Suppressor macrophage treated with lipopolysaccharide for 1 hour (primary cell): ENCODE data around the gene OARD1.
A peak's percentile ranks its signal among the peaks of the same experiment; 100 is the strongest.
"Not testable (repeated sequence)": the region's sequence is repeated elsewhere in the genome, so short reads cannot be mapped to it uniquely, and the experiment has no call there.

ENCODE experiments used
- DNase-seq, 3 donors: peaks; one replicate each; pipeline ENCODE4 v3.0.0-alpha.2; 2020 to 2022

OARD1 gene, protein sequence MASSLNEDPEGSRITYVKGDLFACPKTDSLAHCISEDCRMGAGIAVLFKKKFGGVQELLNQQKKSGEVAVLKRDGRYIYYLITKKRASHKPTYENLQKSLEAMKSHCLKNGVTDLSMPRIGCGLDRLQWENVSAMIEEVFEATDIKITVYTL

DNA sequence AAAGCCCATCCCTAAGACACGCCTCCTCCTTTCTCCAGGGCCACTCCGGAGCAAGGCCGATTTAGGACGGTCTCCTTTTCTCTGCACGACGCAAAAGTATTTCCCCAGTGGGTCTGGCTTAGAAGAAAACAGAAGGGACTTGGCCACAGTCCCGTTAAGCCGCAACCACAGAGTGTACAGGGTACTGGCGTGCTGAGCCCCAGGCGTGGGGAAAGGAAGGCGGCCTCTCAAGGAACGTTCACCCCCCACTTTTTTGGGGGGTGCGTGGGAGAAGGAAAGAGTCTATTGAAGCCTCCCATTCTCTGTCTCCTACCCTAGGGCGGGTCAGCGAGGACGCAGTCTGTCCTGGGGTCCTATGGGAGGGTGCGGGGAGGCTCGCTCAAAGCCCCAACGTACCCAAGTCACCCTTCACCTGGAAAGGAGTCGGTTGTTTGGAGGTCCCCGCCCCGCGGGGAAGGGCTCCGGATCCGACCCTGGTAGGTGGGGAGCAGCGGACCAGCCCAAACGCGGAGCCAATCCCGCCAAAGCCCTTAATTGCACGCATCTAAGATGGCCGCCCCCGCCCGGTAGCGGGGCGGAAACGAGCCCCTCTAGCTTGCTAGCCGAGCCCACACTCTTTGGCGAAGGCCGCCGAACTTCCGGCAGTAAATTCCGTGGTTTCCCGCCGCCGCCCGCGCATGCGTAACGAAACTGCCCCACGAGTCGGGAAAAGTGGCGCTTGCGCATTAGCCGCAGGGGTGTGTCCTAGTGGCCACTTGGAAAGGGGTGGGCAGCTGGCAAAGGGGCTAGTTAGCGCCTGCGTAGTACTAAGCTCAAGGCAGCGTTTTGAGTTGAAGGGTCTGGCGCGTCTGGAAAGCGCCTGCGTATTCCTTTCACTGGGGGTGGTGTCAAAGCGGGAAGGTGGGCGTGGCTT, at the start of gene OARD1:
TSS of gene OARD1 (minus strand) at position 434 of the 913 bp plus-strand sequence. CDS start 722 bp downstream, outside the sequence.
- DNase-seq, result peak; percentile 100

DNA sequence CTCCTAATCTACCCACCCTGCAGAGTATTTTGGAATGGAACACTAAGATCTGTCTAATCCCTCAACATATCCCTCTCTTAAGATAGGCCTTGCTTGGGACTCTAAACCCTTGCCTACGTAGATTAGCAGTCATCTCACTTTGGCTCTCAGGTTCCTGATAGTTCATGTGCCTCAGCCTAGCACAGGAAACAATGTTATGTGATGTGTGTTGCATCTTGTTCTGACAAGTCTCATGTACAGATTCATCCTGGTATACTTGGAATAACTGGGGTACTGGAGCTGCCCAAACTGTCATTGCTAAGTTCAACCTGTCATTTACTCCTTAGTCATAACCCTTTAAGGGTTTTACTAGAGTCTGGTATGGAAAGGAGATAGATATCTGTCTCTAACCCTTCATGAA, 47.9 kb upstream of the OARD1 start:
- DNase-seq, result no peak

DNA sequence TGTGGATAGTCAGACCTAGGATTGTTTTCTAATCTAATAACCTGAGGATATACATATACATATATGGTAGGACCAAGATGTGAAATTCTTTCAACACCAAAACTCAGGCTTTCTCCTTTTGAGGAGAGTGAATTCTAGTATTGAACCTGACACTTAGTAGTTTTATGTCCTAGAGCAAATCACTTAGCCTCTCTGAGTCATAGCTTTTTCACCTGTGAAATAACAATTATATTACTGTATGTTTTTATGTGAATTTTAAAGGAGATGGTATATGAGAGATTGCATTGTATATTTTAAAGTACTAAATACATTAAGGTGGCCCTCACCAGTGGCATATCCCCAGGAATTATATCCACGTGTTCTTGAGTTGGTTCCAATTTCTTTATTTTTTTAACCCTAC, 47.4 kb upstream of the OARD1 start:
- DNase-seq, result no peak

DNA sequence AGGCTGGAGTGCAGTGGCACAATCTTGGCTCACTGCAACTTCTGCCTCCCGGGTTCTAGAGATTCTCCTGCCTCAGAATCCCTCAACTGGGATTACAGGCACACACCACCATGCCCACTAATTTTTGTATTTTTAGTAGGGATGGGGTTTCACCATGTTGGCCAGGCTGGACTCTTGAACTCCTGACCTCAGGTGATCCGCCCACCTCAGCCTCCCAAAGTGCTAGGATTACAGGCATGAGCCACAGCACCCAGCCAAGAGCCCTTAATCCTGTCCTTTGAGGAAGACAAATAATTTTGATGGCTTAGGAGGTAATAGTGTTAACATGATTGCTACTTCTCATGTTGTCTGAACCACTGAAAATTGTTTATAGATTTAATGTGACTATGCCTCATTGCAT, 42.9 kb upstream of the OARD1 start:
- DNase-seq, result not testable (repeated sequence)

DNA sequence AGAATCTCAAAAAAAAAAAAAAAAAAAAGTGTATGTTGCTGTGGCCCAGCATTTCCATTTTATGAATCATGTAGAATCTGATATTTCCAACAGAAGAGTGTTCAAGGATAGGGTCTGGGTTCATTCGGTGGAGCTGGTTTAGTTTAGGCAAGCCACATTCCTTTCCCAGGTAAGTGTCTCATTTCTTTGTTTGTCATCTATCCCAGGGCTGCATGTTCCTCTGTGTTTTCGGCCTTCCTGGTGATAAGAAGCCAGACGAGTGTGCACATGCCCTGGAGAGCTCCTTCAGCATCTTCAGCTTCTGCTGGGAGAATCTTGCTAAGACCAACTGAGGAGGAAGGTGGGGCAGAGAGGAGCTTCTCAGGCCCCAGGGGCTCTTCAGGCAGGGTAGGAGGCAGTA, 38.9 kb upstream of the OARD1 start:
- no peak for DNase-seq

DNA sequence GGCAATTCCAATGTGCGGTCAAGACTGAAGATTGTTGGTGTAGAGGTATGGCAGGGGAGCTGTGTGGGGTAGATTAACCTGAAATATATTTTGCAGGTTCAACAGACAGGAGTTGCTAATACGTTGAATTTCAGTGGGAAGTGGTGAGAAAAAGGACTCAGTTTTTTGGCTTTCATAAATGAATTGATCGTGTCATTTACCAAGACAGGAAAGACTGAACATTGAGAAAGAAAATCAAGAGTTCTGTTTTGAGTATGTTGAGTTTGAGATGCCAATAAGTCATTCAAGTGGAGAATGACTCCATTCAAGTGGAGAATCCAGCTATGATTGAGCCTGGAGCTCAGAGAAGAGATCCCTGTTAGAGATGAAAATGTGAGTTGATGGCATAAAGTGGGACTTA, 31.7 kb upstream of the OARD1 start:
- DNase-seq, result no peak

DNA sequence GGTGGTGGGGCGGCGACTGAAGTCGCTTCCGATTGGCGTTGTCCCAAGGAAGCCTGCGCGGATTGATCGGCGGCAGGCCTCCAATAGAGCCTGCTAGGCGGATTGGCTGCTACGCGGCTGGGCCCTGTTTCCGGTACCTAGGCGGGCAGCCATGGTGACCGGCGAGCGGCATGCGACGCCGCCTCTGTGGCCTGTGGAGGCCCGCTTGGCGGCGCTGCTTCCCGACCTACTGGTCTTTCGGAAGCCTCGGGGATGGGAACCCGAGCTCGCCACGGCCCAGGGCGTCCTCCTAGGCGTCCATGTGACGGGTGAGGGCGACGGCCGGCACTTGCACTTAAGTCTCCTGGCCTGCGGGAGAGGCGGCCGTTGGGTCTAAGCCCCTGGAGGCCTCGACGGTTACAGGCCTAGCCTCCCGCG, 28.7 kb upstream of the OARD1 start:
- no peak for DNase-seq

DNA sequence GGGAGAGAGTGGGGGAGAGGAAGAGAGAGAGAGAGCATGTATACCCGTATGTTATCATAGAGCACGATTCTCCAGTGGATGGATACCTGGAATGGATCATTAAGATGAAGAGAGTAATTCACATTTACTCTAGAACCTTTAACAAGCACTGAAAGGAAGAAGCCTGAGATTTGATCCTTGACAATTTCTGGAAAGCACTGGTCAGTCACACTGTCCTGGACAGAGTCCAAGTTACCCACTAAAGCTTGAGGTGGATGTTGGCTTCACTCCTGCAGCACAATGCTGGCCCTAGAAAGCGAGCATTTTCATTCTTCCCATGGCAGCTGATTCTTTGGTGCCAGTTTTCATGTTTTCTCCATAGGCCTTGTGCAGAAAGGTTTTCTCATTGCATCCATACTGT, 26.2 kb upstream of the OARD1 start:
- no peak for DNase-seq

DNA sequence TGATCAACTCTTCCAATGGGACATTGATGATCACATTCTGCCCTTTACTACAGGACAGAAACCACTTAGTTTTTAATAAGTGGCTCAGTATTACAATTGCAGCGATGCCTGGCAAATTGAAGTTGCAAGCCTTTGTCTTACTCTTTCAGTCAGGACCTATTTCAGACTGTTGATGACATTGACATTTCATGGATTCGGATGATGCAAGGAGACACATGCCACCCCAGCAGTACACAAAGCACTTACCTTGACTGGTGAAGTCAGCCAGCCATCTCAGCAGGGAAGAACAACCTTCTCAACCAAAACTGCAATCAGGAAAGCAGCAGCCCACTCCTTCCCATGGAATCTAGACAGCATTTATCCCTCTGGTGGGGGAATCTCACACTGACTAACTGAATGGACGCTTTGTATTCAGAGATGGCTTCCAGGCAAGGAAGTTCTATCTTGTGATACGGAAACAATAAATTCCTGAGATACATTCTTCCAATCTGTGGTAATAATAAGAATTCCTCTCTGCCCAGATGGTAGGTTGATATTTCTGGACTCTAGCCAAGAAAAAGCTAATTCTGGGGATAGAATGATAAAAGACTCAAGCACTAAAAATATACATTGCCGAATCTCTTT, 25.4 kb upstream of the OARD1 start:
- no peak for DNase-seq

DNA sequence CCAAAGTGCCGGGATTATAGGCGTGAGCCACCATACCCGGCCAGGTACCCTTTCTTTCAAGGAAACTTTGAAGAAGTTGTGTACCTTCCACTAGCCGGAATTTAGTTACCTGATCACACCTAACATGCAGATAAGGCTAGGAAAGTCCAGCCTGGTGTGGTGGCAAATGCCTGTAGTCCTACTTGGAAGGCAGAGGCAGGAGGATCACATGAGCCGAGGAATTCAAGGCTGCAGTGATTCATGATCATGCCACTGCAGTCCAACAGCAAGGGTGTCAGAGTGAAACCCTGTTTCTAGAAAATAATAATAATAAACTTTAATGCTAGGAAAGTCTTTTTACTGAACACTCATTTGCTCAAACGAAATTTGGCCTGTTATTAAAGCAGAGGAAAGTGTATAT, 21.6 kb upstream of the OARD1 start:
- no peak for DNase-seq

DNA sequence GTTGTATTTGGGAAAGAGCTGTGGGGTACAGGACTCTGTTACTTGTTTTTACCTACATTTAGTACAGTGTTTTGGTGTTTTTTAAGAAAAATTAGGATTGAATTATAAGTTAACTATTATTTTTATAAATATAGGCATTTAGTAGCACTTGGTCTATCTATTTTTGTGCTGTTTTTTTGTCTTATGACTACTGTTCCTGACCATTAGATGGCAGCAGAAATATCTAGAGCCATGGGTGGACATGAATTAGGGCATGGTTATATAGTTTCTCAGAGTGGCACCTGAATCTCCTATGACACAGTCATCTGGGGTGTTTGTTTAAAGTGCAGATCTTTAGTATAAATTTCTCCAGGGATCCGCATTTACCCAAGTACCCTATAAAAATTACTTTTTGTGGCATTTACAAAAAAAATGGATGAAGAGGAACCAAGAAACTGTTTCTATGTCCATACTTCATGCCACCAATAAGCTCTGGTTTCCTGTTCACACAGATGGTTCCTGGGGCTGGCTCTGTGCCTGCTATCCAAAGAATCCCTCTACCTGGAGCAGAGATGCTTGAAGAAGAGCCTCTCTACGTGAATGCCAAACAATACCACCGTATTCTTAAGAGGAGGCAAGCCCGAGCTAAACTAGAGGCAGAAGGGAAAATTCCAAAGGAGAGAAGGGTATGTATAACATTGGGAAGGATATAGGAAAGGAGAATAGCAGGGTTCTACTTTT, 20.4 kb upstream of the OARD1 start:
- peak; percentile 27 to 63 (median 60) for DNase-seq

DNA sequence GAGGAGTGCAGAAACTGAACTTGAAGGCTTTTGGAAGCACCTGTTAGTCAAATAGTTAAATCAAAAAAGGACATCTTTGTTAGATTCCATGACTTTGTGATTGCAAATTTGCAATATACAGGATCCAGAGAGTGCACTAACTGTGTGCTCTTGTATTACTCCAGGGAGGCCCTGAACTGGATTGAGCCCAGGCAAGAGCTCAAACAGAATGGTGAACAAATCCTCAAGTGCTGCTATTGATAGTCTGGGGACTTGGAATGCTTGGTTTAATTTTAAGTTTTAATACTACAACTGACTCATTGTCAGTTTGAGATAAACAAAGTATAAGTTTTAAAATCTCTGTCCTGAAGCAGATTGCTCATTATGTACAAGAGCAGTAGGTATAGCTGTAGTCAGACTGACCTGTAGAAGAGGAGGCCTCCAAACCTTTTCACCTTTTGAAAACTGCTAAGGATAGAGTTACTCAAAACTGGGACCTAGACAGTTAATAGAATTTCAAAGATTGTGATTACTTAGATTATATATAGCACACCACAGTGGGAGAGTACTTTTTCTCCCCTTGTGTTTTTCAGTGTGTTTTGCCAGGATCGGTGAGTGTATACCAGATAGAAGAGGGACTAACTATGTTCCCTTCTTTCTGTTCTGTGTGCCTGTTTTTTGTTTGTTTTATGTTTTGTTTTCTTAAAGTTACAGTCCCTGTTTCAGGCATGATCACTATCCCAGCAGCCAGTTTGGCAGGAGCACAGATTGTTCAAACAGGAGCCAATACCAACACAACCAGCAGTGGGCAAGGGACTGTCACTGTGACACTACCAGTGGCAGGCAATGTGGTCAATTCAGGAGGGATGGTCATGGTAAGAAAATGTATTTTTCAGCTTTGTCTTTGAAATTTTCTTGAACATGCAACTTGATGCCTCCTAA, 18.9 kb upstream of the OARD1 start:
- no peak for DNase-seq

DNA sequence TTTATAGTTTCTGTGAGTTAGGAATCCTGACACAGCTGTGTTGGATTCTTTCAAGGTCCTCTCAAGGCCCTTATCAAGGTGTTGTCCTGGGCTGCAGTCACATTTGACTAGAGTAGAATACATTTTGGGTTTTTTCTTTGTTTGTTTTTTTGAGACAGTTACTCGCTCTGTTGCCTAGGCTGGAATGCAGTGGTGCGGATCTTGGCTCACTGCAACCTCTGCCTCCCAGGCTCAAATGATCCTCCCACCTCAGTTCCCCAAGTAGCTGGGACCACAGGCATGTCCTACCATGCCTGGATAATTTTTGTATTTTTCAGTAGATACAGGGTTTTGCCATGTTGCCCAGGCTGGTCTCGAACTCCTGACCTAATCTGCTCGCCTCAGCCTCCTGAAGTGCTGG, 16.3 kb upstream of the OARD1 start:
- no peak for DNase-seq

DNA sequence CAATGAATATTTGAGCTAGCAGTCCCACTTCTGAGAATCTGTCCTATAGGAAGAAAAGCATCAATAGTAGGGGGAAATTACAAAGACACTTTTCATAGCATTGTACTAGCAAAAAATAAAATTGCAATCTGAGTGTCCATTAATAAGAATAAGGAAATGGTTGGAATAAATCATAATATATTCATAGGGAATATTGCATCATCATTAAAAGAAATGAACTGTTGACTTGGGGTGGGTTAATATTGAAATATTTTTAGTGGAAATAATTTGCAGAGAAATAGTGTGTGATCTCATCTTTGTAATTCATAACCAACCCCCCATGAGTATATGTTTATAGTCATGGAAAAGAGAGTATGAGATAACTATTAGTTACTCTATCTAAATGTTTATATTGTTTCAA, 13.0 kb upstream of the OARD1 start:
- no peak for DNase-seq

DNA sequence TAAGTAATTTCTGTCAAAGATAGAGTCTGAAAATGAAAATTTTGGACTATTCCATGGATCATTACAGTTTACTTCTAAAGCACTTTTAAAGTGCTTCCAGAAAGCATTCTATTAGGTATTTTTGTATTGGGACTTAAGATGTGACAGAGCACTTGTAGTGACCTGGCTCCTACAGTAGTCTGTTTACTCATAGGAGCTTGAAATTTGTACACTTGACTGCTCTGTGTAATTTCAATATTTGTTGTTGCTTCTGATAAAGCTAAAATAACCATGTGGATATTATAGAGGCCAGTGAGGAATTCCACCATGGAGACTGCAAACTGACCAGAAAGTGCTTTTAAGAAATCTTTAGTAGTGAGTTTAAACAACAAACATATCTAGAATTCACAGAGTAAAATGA, 10.9 kb upstream of the OARD1 start:
- no peak for DNase-seq

DNA sequence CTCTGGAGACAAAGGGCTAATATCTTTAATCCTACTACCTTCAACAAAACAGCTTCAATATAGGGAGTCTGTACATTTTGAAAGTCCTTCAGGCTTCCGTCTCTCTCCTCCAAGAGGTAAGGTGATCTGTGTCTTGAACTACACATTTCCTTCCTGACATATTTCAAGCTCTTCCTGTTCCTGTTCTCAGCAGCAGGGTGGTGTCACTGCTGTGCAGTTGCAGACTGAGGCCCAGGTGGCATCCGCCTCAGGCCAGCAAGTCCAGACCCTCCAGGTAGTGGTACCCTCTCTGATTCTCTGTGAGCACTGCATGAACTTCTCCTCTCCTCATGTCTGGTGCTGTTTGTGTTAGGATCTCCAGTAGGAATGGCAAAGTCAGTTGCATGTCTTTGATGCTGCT, 8.5 kb upstream of the OARD1 start:
- DNase-seq, result no peak

DNA sequence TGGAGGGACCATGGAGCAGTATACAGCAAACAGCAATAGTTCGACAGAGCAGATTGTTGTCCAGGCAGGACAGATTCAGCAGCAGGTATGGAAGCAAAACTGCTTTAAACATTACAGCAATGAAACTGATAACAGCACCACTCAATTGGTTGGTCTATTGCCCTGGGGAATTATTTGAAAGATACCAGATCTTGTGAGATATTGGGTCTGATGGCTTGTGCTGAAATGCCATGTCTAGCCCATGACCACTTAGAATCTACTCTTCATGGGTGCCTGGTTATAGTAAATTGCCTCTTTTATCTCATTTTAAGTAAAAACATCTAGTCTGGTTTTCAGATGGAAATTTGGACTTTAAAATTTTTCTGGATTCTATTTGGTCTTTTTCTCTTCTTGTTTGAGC, 6.9 kb upstream of the OARD1 start:
- no peak for DNase-seq

DNA sequence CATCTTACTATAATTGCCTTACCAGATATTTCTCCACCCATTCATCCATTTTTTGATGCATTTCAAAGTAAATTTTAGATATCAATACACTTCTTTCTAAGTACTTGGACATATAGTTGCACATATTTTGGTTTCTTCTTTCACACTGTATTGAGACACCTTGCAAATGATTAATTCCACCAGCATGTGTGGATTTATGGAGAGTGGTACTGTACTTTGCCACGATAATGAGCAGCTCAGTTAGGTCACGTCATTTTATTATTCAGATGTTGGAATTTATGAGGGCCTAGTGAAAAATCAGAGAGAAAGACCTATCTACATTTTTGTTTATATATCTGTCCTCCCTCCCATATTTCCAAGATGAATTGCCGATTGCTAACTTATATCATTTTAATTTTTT, 5.9 kb upstream of the OARD1 start:
- DNase-seq, result no peak

DNA sequence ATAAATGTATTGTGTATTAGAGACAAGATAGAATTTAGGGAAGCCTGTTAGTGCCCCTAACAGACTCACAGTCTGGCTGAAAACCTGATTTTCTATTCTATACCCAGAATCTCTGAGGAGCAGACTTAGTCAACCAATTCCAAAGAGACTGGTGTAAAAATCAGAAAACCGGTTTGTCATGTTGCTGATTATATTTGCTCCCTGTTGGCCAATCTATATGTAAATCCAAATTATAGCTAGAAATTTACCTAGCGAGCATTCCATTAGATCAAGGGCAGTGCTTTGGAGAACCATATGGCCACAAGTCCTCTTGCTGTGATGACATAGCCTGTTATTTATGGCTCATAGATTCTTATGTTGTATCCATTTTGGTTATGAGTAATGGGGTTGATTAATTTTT, 5.4 kb upstream of the OARD1 start:
- DNase-seq, result no peak

DNA sequence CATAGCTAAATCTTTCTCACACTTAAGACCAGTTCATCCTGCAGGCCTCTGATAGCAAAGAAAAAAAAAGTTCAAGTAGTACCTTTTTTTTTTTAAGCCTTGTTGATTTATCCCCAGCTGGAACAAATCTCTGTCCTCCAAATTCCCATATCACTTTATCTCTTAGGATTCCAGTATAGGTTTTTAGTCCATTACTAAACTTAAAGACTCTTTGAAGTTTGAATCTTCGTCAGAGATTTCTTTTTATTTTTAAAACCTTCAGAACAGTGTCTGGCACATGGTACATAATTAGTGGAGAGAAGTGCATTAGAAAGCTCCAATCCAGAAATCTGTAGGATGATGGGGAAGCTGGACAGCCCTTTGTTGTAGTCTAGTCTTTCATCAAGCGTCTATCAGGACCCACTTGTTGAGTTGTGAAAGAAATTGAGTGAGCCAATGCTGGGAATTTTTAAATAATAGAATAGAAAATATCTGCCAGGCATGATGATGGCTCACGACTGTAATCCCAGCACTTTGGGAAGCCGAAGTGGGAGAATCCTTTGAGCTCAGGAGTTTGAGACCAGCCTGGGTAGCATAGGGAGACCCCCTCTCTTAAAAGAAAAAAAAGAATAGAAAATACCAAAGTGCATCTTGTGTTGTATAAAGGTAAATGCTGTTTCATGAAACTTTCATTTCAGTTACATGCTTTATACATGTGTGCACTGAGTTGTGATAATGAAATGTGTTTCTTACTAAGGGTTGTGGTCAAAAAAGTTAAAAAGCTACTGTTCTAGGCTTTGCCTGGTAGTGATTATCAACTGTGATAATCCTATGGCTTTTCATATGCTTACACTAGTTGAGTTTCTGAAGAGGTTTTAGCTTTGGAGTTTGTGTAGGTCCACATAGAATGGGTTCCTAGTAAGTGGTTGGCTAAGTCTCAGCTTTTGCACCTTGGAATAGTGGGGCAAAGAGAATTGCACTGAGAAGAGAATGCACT, 3.8 kb upstream of the OARD1 start:
- peak in 1 of 3 donors; percentile 25 for DNase-seq
